SU-DHL-6 (cell line): Measurements from ENCODE around the gene SMIM15.

Experiments
- H2AFZ ChIP-seq: fragments of 200-600 bp; sonication (generic); 2 replicates; pipeline ENCODE4 v1.6.1; 2014; ENCODE audit warnings: low read depth, mild to moderate bottlenecking, moderate library complexity, mixed read lengths, antibody characterized with exemption, low read length; ENCODE audit not compliant: severe bottlenecking
- H3F3A ChIP-seq: fragments of 200-600 bp; shearing (Covaris generic); 2 replicates; pipeline ENCODE4 v1.6.0; 2016; ENCODE audit warnings: antibody characterized with exemption, mild to moderate bottlenecking; ENCODE audit not compliant: insufficient read depth
- H3K27ac ChIP-seq: fragments of 200-600 bp; sonication (generic); 2 replicates; pipeline ENCODE4 v1.5.1; 2016; ENCODE audit warnings: low read depth, mild to moderate bottlenecking, low read length, moderate library complexity, mixed read lengths
- H3K27me3 ChIP-seq: fragments of 200-600 bp; sonication (generic), shearing (Covaris generic); 2 replicates; pipeline ENCODE4 v1.6.0; 2014; ENCODE audit warnings: mild to moderate bottlenecking, low read length
- H3K36me3 ChIP-seq: fragments of 200-600 bp; sonication (generic); 2 replicates; pipeline ENCODE4 v1.6.1; 2014; ENCODE audit warnings: mild to moderate bottlenecking, low read length, mixed read lengths
- H3K4me2 ChIP-seq: fragments of 300-600, 200-600 bp; shearing (Covaris generic), sonication (generic); 2 replicates; pipeline ENCODE4 v1.6.0; 2014; ENCODE audit warnings: low read length, low read depth, mild to moderate bottlenecking; ENCODE audit not compliant: poor library complexity, severe bottlenecking
- H3K4me3 ChIP-seq: fragments of 200-600 bp; sonication (generic); 2 replicates; pipeline ENCODE4 v1.5.1; 2014; ENCODE audit warnings: antibody characterized with exemption, low read length, mild to moderate bottlenecking, mixed read lengths; ENCODE audit not compliant: insufficient read depth, poor library complexity, severe bottlenecking
- H3K79me2 ChIP-seq: fragments of 200-600 bp; sonication (generic); 2 replicates; pipeline ENCODE4 v1.6.1; 2014; ENCODE audit warnings: mild to moderate bottlenecking, low read length, moderate library complexity; ENCODE audit not compliant: insufficient read depth
- H3K9ac ChIP-seq: fragments of 200-600 bp; sonication (generic); 2 replicates; pipeline ENCODE4 v1.7.0; 2014; ENCODE audit warnings: mild to moderate bottlenecking, low read length
- H3K9me2 ChIP-seq: fragments of 200-600 bp; sonication (generic); replicated peaks from 2 replicates; pipeline ENCODE4 v1.6.1; 2014; ENCODE audit warnings: low read length; ENCODE audit not compliant: insufficient read depth
- H3K9me3 ChIP-seq: fragments of 200-600 bp; sonication (generic); 2 replicates; pipeline ENCODE4 v1.6.1; 2014; ENCODE audit warnings: low read length, mixed read lengths; ENCODE audit not compliant: insufficient read depth
- H4K20me1 ChIP-seq: fragments of 200-600 bp; sonication (generic); 2 replicates; pipeline ENCODE4 v1.6.1; 2014; ENCODE audit warnings: low read depth, mild to moderate bottlenecking, antibody characterized with exemption, low read length, moderate library complexity, mixed read lengths
- EZH2phosphoT487 ChIP-seq: fragments of 200-600 bp; sonication (generic), shearing (Covaris generic); conservative IDR thresholded peaks from 2 replicates; pipeline ENCODE4 v1.6.1; 2018; ENCODE audit warnings: mild to moderate bottlenecking, antibody characterized with exemption, low read length, moderate library complexity, mixed read lengths
- TF ChIP-seq, protein P1 (sequence below): fragments of 200-600 bp; sonication (generic); IDR thresholded peaks from one replicate; pipeline ENCODE4 v1.5.1; 2017; ENCODE audit warnings: antibody characterized with exemption, mild to moderate bottlenecking, low read length, moderate library complexity; ENCODE audit not compliant: insufficient read depth, poor library complexity, severe bottlenecking

SMIM15 gene

DNA sequence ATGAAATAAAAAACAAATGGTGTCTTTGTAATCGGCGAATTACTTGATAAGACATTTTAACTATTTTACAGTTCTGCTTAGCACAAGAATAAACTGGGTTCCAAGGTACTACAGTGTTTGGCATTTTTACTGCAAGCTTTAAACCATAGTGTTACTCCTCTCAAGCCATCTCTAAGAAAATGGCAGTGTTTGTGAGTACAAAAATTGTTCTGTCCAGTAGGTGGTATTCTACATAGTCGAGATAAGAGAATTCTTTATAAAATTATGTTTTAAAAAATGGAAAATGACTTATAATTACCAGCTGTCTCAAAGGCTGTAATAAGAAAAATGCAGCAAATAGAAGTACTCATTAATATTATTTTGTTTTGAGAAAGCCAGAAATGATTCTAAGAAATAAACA is 3.2 kb downstream of the SMIM15 start:
- Histone ChIP-seq H3K27me3 (no peaks in the 10 kb centered on the region), H3K36me3 (peaks cover 22% of the 10 kb centered on the region), H3K4me2 (no peak overlapping the region), H2AFZ (no peak overlapping the region), H3K27ac (no peak overlapping the region), H3K9me3 (no peaks in the 10 kb centered on the region), H3K4me3 (no peak overlapping the region), H3K79me2 (peaks cover 27% of the 10 kb centered on the region), H4K20me1 (no peaks in the 10 kb centered on the region), H3F3A (peaks cover 4% of the 10 kb centered on the region; the same call in 1 of the 2 replicates), H3K9ac (no peak overlapping the region), H3K9me2 (no peaks in the 10 kb centered on the region)
- no peak for TF ChIP-seq EZH2phosphoT487
- TF ChIP-seq, protein P1, sequence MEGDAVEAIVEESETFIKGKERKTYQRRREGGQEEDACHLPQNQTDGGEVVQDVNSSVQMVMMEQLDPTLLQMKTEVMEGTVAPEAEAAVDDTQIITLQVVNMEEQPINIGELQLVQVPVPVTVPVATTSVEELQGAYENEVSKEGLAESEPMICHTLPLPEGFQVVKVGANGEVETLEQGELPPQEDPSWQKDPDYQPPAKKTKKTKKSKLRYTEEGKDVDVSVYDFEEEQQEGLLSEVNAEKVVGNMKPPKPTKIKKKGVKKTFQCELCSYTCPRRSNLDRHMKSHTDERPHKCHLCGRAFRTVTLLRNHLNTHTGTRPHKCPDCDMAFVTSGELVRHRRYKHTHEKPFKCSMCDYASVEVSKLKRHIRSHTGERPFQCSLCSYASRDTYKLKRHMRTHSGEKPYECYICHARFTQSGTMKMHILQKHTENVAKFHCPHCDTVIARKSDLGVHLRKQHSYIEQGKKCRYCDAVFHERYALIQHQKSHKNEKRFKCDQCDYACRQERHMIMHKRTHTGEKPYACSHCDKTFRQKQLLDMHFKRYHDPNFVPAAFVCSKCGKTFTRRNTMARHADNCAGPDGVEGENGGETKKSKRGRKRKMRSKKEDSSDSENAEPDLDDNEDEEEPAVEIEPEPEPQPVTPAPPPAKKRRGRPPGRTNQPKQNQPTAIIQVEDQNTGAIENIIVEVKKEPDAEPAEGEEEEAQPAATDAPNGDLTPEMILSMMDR, result no peak

DNA sequence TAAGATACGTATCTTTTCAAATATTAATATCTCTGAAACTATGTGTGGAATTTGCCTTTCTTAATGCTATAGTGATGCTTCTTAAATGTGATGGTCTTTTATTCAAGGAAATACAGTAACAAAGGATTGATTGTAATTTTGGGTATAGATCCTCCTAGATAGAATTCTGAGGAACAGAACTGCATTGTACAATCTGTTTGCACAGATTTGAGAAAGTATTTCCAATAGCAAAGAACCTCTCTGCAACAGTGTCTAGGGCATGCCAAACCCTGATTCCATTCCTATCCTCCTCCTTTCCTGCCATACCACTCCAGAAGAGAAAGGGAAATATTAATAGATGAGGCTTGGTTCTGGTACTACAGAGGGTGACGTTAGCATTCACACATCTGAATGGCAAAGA is 10.4 kb downstream of the SMIM15 start:
- H3K9ac ChIP-seq, result no peak overlapping the region
- H3K27ac ChIP-seq, result no peak overlapping the region
- TF ChIP-seq, protein P1, result no peak
- TF ChIP-seq EZH2phosphoT487, result no peak

DNA sequence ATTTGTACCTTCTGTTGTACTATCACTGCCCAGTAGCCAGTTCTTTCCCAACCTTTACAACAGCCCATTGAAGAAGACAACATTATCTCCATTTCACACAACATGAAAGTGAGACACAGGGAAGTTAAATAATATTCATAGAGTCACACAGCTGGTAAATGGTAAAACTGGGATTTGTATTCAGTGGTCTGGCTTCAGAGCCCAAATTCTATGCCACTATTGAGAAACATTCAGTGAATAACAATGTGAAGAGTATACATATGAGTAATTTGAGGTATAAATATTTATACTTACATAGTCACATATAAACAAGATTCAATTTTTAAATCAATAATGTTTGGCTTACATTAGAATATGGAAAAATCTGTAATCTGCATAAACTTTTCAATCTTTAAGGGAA is 13.8 kb downstream of the SMIM15 start:
- Histone ChIP-seq H3K27me3 (no peaks in the 10 kb centered on the region), H3K27ac (no peak overlapping the region), H3K4me3 (no peak overlapping the region), H3K79me2 (no peaks in the 10 kb centered on the region), H3K36me3 (no peaks in the 10 kb centered on the region), H3K4me2 (no peak overlapping the region), H3K9ac (no peak overlapping the region), H2AFZ (no peak overlapping the region), H4K20me1 (no peaks in the 10 kb centered on the region), H3K9me3 (no peaks in the 10 kb centered on the region), H3F3A (peaks cover 3% of the 10 kb centered on the region; the same call in 1 of the 2 replicates), H3K9me2 (no peaks in the 10 kb centered on the region)
- no peak for TF ChIP-seq EZH2phosphoT487
- TF ChIP-seq, protein P1, result no peak

More for the DNA sequence above, 10.4 kb downstream of the SMIM15 start:
- Histone ChIP-seq H3K9me2 (no peaks in the 10 kb centered on the region), H2AFZ (no peak overlapping the region), H3K4me3 (no peak overlapping the region), H3K4me2 (no peak overlapping the region), H3K9me3 (no peaks in the 10 kb centered on the region), H4K20me1 (no peaks in the 10 kb centered on the region), H3K36me3 (peaks cover 4% of the 10 kb centered on the region; the same call in 1 of the 2 replicates), H3K27me3 (no peaks in the 10 kb centered on the region), H3F3A (peaks cover 3% of the 10 kb centered on the region; the same call in 1 of the 2 replicates), H3K79me2 (no peaks in the 10 kb centered on the region)

DNA sequence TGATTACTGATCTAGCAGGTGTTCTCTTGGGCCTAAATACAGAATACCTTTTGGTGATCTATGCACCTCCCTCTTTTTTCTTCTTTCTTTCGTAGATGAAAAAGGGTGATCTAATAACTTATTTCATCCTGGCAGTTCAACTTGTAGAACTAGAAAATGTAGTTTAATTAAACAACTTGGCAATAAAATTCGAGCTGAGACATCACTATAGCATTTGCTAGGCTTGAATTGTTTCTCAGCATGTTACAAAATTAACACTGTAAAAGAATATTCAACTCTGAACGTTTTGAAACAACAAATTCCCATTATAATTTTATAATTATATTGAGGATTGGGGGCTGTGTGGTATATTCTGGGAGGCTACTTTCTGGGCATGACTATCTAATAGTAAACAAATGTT is 19.5 kb downstream of the SMIM15 start:
- TF ChIP-seq, protein P1, result no peak
- no peak for TF ChIP-seq EZH2phosphoT487
- Histone ChIP-seq H3K9me2 (no peaks in the 10 kb centered on the region), H3K36me3 (no peaks in the 10 kb centered on the region), H3K79me2 (no peaks in the 10 kb centered on the region), H3K27ac (no peak overlapping the region), H4K20me1 (no peaks in the 10 kb centered on the region), H3K27me3 (no peaks in the 10 kb centered on the region), H3K9ac (no peak overlapping the region), H3F3A (no peaks in the 10 kb centered on the region), H2AFZ (no peak overlapping the region), H3K9me3 (no peaks in the 10 kb centered on the region), H3K4me3 (no peak overlapping the region), H3K4me2 (no peak overlapping the region)
